ENCODE results near the gene WFDC6.
"Not testable (repeated sequence)": the region's sequence is repeated elsewhere in the genome, so short reads cannot be mapped to it uniquely, and the experiment has no call there.

The WFDC6 gene

DNA sequence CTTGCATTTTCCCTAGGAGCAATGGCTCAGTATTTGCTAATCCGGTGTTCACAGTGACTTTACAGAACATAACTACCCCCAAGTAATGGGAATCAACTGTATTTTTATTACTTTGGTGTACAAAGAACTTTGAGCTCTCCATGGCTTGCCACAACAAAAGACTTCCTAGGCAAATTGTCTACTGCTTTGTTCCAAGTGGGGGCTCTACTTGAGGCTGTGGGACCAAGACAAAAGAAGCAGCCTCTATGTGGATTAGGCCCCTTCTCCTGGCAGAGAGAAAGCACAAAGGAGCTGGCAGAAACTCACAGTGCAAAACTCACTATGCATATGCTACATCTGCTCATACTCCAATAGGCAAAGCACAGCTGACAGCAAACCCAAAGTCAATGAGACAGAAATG lies 38.9 kb upstream of the WFDC6 start:
- no peak for DNase-seq (ENCODE audit: low spot score)
- POLR2A ChIA-PET (ENCODE audit: low non-redundant PET) = no interaction called here
- no peak overlapping the region for H3K27ac ChIP-seq
- CTCF ChIA-PET = no interaction called here
- TF ChIP-seq, protein P1, sequence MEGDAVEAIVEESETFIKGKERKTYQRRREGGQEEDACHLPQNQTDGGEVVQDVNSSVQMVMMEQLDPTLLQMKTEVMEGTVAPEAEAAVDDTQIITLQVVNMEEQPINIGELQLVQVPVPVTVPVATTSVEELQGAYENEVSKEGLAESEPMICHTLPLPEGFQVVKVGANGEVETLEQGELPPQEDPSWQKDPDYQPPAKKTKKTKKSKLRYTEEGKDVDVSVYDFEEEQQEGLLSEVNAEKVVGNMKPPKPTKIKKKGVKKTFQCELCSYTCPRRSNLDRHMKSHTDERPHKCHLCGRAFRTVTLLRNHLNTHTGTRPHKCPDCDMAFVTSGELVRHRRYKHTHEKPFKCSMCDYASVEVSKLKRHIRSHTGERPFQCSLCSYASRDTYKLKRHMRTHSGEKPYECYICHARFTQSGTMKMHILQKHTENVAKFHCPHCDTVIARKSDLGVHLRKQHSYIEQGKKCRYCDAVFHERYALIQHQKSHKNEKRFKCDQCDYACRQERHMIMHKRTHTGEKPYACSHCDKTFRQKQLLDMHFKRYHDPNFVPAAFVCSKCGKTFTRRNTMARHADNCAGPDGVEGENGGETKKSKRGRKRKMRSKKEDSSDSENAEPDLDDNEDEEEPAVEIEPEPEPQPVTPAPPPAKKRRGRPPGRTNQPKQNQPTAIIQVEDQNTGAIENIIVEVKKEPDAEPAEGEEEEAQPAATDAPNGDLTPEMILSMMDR (conservative IDR thresholded peaks at IDR 0.05; ENCODE audit: low read depth) = no peak

DNA sequence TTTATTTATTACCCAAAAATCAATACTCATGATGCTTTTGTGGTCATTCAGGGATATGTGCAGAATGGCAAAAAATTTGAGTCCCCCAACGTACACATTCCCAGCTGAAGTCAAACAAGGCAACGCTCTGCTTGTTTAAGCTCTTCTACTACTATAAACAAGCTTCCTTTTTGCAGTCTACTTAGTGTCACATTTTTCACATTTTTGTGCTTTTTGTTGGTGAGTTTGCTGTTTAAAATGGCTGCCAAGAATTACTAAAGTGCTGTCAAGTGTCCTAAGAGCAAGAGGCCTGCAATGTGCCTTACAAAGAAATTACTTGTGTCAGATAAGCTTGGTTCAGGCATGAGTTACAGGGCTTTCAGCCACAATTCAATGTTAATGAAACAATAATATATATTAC lies 37.7 kb upstream of the WFDC6 start:
- ChIA-PET POLR2A (ENCODE audit: low non-redundant PET) (no interaction called here), CTCF (interaction anchor here (0.6 to 1.0 kb wide), 2 partner anchors 175 to 194 kb away, joined by 3 read pairs; no protein-coding TSS in a partner anchor)
- no peak for DNase-seq (ENCODE audit: low spot score)
- TF ChIP-seq, protein P1 (conservative IDR thresholded peaks at IDR 0.05; ENCODE audit: low read depth) = no peak
- no peak overlapping the region for H3K27ac ChIP-seq

DNA sequence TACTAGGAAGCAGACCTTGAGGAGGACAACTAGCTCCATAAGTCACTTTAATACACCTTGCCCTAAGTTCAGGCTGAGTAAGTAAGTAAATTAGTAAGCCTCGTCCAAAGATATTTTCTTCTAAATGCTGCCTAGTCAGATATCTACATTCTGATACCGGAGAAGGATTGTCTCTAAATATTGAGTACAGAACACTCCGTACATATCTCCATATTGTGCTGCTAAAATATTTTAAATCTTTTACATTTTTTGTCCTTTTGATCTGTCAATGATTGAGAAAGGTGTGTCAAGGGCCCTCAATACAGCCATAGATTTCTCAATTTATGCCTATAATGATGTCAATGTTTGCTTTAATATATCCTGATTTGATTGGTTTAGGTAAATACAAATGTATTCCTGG lies 36.6 kb upstream of the WFDC6 start:
- H3K27ac ChIP-seq = no peak overlapping the region

DNA sequence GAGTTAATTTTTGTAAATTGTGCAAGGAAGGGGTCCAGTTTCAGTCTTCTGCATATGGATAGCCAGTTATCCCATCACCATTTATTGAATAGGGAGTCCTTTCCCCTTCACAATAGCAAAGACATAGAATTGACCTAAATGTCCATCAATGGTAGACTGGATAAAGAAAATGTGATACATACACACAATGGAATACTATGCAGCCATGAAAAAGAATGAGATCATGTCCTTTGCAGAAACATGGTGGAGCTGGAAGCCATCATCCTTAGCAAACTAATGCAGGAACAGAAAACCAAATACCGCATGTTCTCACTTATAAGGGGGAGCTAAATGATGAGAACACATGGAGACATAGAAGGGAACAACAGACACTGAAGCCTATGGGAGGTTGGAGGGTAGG lies 30.4 kb upstream of the WFDC6 start:
- CTCF ChIA-PET; POLR2A ChIA-PET (ENCODE audit: low non-redundant PET); DNase-seq (ENCODE audit: low spot score); H3K27ac ChIP-seq: not testable (repeated sequence)

More for the DNA sequence above, 36.6 kb upstream of the WFDC6 start:
- ChIA-PET POLR2A (ENCODE audit: low non-redundant PET) (no interaction called here), CTCF (interaction anchor here (1.0 kb wide), 1 partner anchor 194 kb away, joined by 4 read pairs; no protein-coding TSS in a partner anchor)
- no peak for DNase-seq (ENCODE audit: low spot score)
- TF ChIP-seq, protein P1 (conservative IDR thresholded peaks at IDR 0.05; ENCODE audit: low read depth) = no peak

DNA sequence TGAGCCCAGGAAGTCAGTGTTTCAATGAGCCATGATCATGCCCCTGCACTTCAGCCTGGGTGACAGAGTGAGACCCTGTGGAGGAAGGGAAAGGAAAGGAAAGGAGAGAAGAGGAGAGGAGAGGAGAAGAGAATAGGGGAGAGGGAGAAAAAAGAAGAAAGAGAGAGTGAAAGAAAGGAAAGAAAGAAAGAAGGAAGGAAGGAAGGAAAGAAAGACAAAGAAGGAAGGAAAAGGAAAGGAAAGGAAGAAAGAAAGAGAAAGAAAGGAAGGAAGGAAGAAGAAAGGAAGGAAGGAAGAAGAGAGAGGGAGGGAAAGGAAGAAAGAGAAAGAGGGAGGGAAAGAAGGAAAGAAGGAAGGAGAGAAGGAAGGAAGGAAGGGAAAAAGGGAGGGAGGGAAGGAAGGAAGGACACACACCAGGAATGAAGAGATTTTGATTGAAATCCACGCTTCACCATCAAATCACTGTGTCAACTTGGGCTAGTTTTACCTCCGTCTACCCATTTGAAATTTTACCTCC lies 25.5 kb upstream of the WFDC6 start:
- H3K27ac ChIP-seq = no peak overlapping the region
- ChIA-PET POLR2A (ENCODE audit: low non-redundant PET) (no interaction called here), CTCF (no interaction called here)
- no peak for DNase-seq (ENCODE audit: low spot score)
- TF ChIP-seq, protein P1 (conservative IDR thresholded peaks at IDR 0.05; ENCODE audit: low read depth) = no peak

DNA sequence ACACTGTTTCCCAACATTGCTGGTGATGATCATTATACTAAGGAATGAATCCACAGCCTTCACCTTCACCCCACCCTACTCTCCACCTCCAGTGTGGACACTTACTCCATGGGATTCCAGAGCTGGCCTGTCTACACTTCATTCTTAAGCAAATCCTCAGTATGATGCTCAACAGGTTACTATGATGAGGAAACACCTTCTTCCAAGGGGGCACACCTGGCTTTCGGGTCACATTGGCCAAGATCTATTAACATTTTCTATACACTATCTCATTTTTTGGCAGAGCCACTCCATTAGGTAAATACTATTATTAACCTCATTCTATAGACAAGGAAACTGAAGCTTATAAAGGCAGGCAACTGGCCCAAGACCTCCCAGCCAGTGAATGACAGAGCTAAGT lies 15.9 kb upstream of the WFDC6 start:
- ChIA-PET CTCF (interaction anchor here (0.6 to 1.2 kb wide), 2 partner anchors 216 to 1197 kb away, joined by 3 read pairs; no protein-coding TSS in a partner anchor), POLR2A (ENCODE audit: low non-redundant PET) (no interaction called here)
- DNase-seq (ENCODE audit: low spot score) = no peak
- no peak overlapping the region for H3K27ac ChIP-seq
- TF ChIP-seq, protein P1 (conservative IDR thresholded peaks at IDR 0.05; ENCODE audit: low read depth) = no peak

DNA sequence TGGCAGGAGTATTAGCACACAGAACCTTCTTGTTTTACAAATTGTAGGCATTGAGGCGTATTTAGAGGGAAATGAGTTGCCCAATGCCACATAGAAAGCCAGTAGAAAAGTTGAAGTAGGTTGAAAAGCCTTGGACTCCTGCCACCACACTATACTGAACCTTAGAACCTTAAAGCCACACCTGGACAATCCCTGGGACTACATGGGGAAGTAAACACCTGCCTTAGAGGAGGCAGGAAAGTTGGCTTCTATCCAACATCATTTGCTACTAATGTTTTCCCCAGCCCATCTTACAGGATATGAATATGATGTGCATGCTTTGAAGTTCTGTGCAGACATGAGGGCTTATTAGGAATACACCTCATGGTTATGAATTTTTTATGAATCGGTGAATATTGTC lies 13.2 kb upstream of the WFDC6 start:
- TF ChIP-seq, protein P1 (conservative IDR thresholded peaks at IDR 0.05; ENCODE audit: low read depth) = no peak
- CTCF ChIA-PET = no interaction called here
- no peak for DNase-seq (ENCODE audit: low spot score)
- no peak overlapping the region for H3K27ac ChIP-seq
- POLR2A ChIA-PET (ENCODE audit: low non-redundant PET) = no interaction called here
